Stimulated activated CD8-positive, alpha-beta memory T cell treated with anti-CD3 and anti-CD28 coated beads, Interleukin-7, amount 100 ng/mL, for 48 hours (primary cell): Measurements from ENCODE around the gene COPS2.
"Not testable (repeated sequence)": the region's sequence is repeated elsewhere in the genome, so short reads cannot be mapped to it uniquely, and the experiment has no call there.

Experiments used
- DNase-seq, 2 donors: peaks; one replicate each; pipeline ENCODE4 v3.0.0-alpha.2; 2020; ENCODE audit warnings: low read depth in 1 of 2; ENCODE audit errors: extremely low read depth in 1 of 2

The COPS2 gene

GRCh38 chr15:49110158-49110944, 45.0 kb downstream of the COPS2 start:
- no peak for DNase-seq

GRCh38 chr15:49103002-49103401, 52.4 kb downstream of the COPS2 start:
- no peak for DNase-seq

GRCh38 chr15:49101536-49101935, 53.9 kb downstream of the COPS2 start:
- no peak for DNase-seq

- no peak for DNase-seq
Observed at GRCh38 chr15:49096090-49096750, 59.2 kb downstream of the COPS2 start.

- DNase-seq, result no peak
Observed at GRCh38 chr15:49094923-49095322, 60.5 kb downstream of the COPS2 start.

- no peak for DNase-seq
Observed at GRCh38 chr15:49093252-49094105, 61.9 kb downstream of the COPS2 start.

GRCh38 chr15:49088996-49089395, 66.4 kb downstream of the COPS2 start:
- DNase-seq, result no peak

- no peak for DNase-seq
Observed at GRCh38 chr15:49085696-49086459, 69.5 kb downstream of the COPS2 start.

- DNase-seq, result no peak
Observed at GRCh38 chr15:49084285-49084570, 71.2 kb downstream of the COPS2 start.

- DNase-seq, result no peak
Observed at GRCh38 chr15:49083401-49084284, 71.8 kb downstream of the COPS2 start.

- DNase-seq, result no peak
Observed at GRCh38 chr15:49082960-49083359, 72.4 kb downstream of the COPS2 start.

- no peak for DNase-seq
Observed at GRCh38 chr15:49079340-49080039, 75.9 kb downstream of the COPS2 start.

GRCh38 chr15:49075881-49076280, 79.5 kb downstream of the COPS2 start:
- no peak for DNase-seq

GRCh38 chr15:49074589-49075287, 80.7 kb downstream of the COPS2 start:
- not testable (repeated sequence) for DNase-seq
